Esophagus muscularis mucosa (tissue), 4 donors: ENCODE results near the gene PSKH1. TPM values are rescaled to one million over a fixed set of nuclear protein-coding genes. Genes with fewer than 3 reads are reported as not detected.
A peak's percentile ranks its signal among the peaks of the same experiment; 100 is the strongest.

Experiments used
- DNase-seq: peaks from one replicate; pipeline ENCODE4 v3.0.0-alpha.2; 2017; ENCODE audit errors: extremely low spot score
- H3K27ac ChIP-seq, 4 donors: fragments of 200-600 bp; sonication (generic); replicated peaks in 1 of 4; 1 replicate in 3 of 4; 2 replicates in 1 of 4; pipeline ENCODE4 v1.5.1; 2016 to 2019; ENCODE audit warnings: mild to moderate bottlenecking in 1 of 4
- H3K27me3 ChIP-seq, 4 donors: fragments of 200-600 bp; sonication (generic); one replicate each; pipeline versions ENCODE4 v1.5.1 to v1.6.0; 2016 to 2019
- H3K36me3 ChIP-seq, 4 donors: fragments of 200-600 bp; sonication (generic); one replicate each; pipeline ENCODE4 v1.5.1; 2016 to 2019
- H3K4me1 ChIP-seq, 4 donors: fragments of 200-600 bp; sonication (generic); one replicate each; pipeline ENCODE4 v1.5.1; 2016 to 2019
- H3K4me3 ChIP-seq, 4 donors: fragments of 200-600 bp; sonication (generic); 1 replicate in 2 of 4; 2 replicates in 2 of 4; pipeline ENCODE4 v1.5.1; 2016 to 2019; ENCODE audit warnings: mild to moderate bottlenecking in 4 of 4, moderate library complexity in 1 of 4
- H3K9me3 ChIP-seq, 4 donors: fragments of 200-600 bp; sonication (generic); 1 replicate in 3 of 4; 2 replicates in 1 of 4; pipeline ENCODE4 v1.5.1; 2016 to 2019
- CTCF ChIP-seq, 3 experiments: fragments of 200-600 bp in 2 of 3; fragments of 450-650 bp in 1 of 3; sonication (generic) in 2 of 3; IDR thresholded peaks; one replicate each; pipeline ENCODE4 v1.5.1; 2017 to 2019; ENCODE audit warnings: antibody characterized with exemption in 3 of 3, mild to moderate bottlenecking in 2 of 3, moderate library complexity in 1 of 3
- EP300 ChIP-seq: sonication (generic); formaldehyde crosslinking; IDR thresholded peaks from one replicate; pipeline ENCODE4 v1.6.1; 2017; ENCODE audit warnings: antibody characterized with exemption
- POLR2A ChIP-seq: fragments of 450-650 bp; IDR thresholded peaks from one replicate; pipeline ENCODE4 v1.6.1; 2017; ENCODE audit warnings: antibody characterized with exemption, moderate library complexity, mild to moderate bottlenecking, low read depth
- POLR2AphosphoS5 ChIP-seq, 2 donors: sonication (generic); formaldehyde crosslinking; IDR thresholded peaks; one replicate each; pipeline ENCODE4 v1.6.1; 2017; ENCODE audit warnings: antibody characterized with exemption in 2 of 2
- WGBS: methylation state at CpG from one replicate; pipeline ENCODE4 v1.1.5; 2018; 5-methylcytosine and 5-hydroxymethylcytosine counted together
- intact Hi-C: fragments of 100-400 bp; cut with DNase I; formaldehyde crosslinking; loops from one replicate; pipeline ENCODE4 v1.15.1; 2023
- total RNA-seq, 4 donors: library from RNA; depleted of rRNA; stranded (reverse); fragments of >200 nt; gene quantifications; one replicate each; pipeline versions ENCODE4 v1.1.0 to v1.2.1, GENCODE V29; 2016

PSKH1 gene
- total RNA-seq, 4 donors from 2014 or later = 16.1 to 35.4 (median 26.4) TPM

GRCh38 chr16:67865318-67865717, 27.7 kb upstream of the PSKH1 start:
- Histone ChIP-seq H3K36me3 (peaks cover 27 to 57% (median 53%) of the 10 kb centered on the region in 4 donors), H3K27me3 (no peaks in the 10 kb centered on the region), H3K4me3 (no peak overlapping the region), H3K9me3 (no peaks in the 10 kb centered on the region), H3K27ac (no peak overlapping the region), H3K4me1 (peaks cover 33 to 54% (median 42%) of the 10 kb centered on the region in 4 donors)
- intact Hi-C loops = no loop called here
- no peak for DNase-seq
- peak in 1 of 3 experiments; percentile 27 for TF ChIP-seq CTCF (IDR thresholded peaks at IDR 0.05)
- no peak for TF ChIP-seq EP300
- WGBS = 92% methylated on average over 2 of the region's 2 CpGs

GRCh38 chr16:67868290-67868689, 24.8 kb upstream of the PSKH1 start:
- H3K27me3 ChIP-seq = no peaks in the 10 kb centered on the region
- no peak for DNase-seq
- intact Hi-C loops = no loop called here
- no peaks in the 10 kb centered on the region for H3K9me3 ChIP-seq
- H3K4me1 ChIP-seq = peaks cover 15 to 35% (median 21%) of the 10 kb centered on the region in 4 donors
- H3K36me3 ChIP-seq = peaks cover 31 to 73% (median 68%) of the 10 kb centered on the region in 4 donors
- TF ChIP-seq CTCF (IDR thresholded peaks at IDR 0.05) (no peak), POLR2AphosphoS5 (IDR thresholded peaks at IDR 0.05) (no peak), EP300 (no peak), POLR2A (no peak)
- no peak overlapping the region for H3K27ac ChIP-seq
- WGBS = 94% methylated on average over 6 of the region's 6 CpGs
- no peak overlapping the region for H3K4me3 ChIP-seq

- H3K36me3 ChIP-seq = peaks cover 31 to 73% (median 68%) of the 10 kb centered on the region in 4 donors
- H3K4me3 ChIP-seq = no peak overlapping the region
- H3K9me3 ChIP-seq = no peaks in the 10 kb centered on the region
- peaks cover 17 to 37% (median 21%) of the 10 kb centered on the region in 4 donors for H3K4me1 ChIP-seq
- intact Hi-C loops = loop anchor here (5.0 kb wide), 1 partner anchor 52 kb away; no protein-coding TSS in a partner anchor
- TF ChIP-seq POLR2A (no peak), EP300 (no peak), CTCF (IDR thresholded peaks at IDR 0.05) (no peak)
- WGBS = 81% methylated on average over 7 of the region's 7 CpGs
- no peak for DNase-seq
- H3K27ac ChIP-seq = no peak overlapping the region
- no peaks in the 10 kb centered on the region for H3K27me3 ChIP-seq
Measured at GRCh38 chr16:67869653-67870052, 23.4 kb upstream of the PSKH1 start.

- intact Hi-C loops = loop anchor here (5.0 kb wide), 1 partner anchor 54 kb away; no protein-coding TSS in a partner anchor
- TF ChIP-seq POLR2A (no peak), CTCF (IDR thresholded peaks at IDR 0.05) (no peak), POLR2AphosphoS5 (IDR thresholded peaks at IDR 0.05) (no peak)
- Histone ChIP-seq H3K4me3 (no peak overlapping the region), H3K27me3 (no peaks in the 10 kb centered on the region), H3K27ac (no peak overlapping the region), H3K4me1 (peaks cover 26 to 44% (median 35%) of the 10 kb centered on the region in 4 donors), H3K9me3 (no peaks in the 10 kb centered on the region), H3K36me3 (peaks cover 28 to 69% (median 61%) of the 10 kb centered on the region in 4 donors)
- no peak for DNase-seq
- 88% methylated on average over 2 of the region's 3 CpGs for WGBS
Measured at GRCh38 chr16:67871256-67871655, 21.8 kb upstream of the PSKH1 start.

GRCh38 chr16:67872131-67872630, 20.9 kb upstream of the PSKH1 start:
- 75% methylated on average over 2 of the region's 2 CpGs for WGBS
- DNase-seq = no peak
- H3K4me3 ChIP-seq = peak overlapping the region; percentile 87 to 100 (median 96)
- no peaks in the 10 kb centered on the region for H3K27me3 ChIP-seq
- no peaks in the 10 kb centered on the region for H3K9me3 ChIP-seq
- H3K27ac ChIP-seq = peak overlapping the region; percentile 83 to 91 (median 88)
- H3K4me1 ChIP-seq = peaks cover 26 to 49% (median 36%) of the 10 kb centered on the region in 4 donors
- TF ChIP-seq EP300 (no peak), POLR2A (no peak), POLR2AphosphoS5 (IDR thresholded peaks at IDR 0.05) (no peak)
- H3K36me3 ChIP-seq = peaks cover 27 to 69% (median 61%) of the 10 kb centered on the region in 4 donors
- intact Hi-C loops = loop anchor here (5.0 kb wide), 1 partner anchor 55 kb away; no protein-coding TSS in a partner anchor
